ENCODE data around the gene RAVER1. TPM values are rescaled to one million over a fixed set of nuclear protein-coding genes. Genes with fewer than 3 reads are reported as not detected.

Gene RAVER1
- total RNA-seq, 1 experiment from 2014 or later = 62.4 TPM

GRCh38 chr19:10269333-10270179, 63.8 kb downstream of the RAVER1 start:
- H2AFZ ChIP-seq (ENCODE audit: low read length) = peak overlapping the region; percentile 93
- H3K4me1 ChIP-seq (ENCODE audit: insufficient read depth, low read length) = peaks cover 23% of the 10 kb centered on the region
- intact Hi-C loops (cut with micrococcal nuclease) = loop anchor here (1.0 kb wide), 2 partner anchors 66 to 120 kb away; no protein-coding TSS in a partner anchor
- no peaks in the 10 kb centered on the region for H3K9me3 ChIP-seq (ENCODE audit: low read length)
- no peak overlapping the region for H3K27ac ChIP-seq (ENCODE audit: low read length)
- peak; percentile 70 for ATAC-seq
- peak overlapping the region; percentile 92 for H3K4me2 ChIP-seq (ENCODE audit: low read length)
- H3K27me3 ChIP-seq (ENCODE audit: low read length) = no peaks in the 10 kb centered on the region
- no peaks in the 10 kb centered on the region for H3K9me2 ChIP-seq (replicated peaks; ENCODE audit: low read length)
- H3K79me2 ChIP-seq (ENCODE audit: low read length) = no peaks in the 10 kb centered on the region
- TF ChIP-seq, protein P1, sequence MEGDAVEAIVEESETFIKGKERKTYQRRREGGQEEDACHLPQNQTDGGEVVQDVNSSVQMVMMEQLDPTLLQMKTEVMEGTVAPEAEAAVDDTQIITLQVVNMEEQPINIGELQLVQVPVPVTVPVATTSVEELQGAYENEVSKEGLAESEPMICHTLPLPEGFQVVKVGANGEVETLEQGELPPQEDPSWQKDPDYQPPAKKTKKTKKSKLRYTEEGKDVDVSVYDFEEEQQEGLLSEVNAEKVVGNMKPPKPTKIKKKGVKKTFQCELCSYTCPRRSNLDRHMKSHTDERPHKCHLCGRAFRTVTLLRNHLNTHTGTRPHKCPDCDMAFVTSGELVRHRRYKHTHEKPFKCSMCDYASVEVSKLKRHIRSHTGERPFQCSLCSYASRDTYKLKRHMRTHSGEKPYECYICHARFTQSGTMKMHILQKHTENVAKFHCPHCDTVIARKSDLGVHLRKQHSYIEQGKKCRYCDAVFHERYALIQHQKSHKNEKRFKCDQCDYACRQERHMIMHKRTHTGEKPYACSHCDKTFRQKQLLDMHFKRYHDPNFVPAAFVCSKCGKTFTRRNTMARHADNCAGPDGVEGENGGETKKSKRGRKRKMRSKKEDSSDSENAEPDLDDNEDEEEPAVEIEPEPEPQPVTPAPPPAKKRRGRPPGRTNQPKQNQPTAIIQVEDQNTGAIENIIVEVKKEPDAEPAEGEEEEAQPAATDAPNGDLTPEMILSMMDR (conservative IDR thresholded peaks at IDR 0.05; ENCODE audit: low read depth, low read length) = peak; percentile 95
- TF ChIP-seq EZH2 (IDR thresholded peaks at IDR 0.05; ENCODE audit: low read length, unreplicated experiment) (no peak), EZH2phosphoT487 (IDR thresholded peaks at IDR 0.05; ENCODE audit: borderline replicate concordance, low read length) (no peak)
- DNase-seq = peak; percentile 88
- peak overlapping the region; percentile 64 for H3K4me3 ChIP-seq (ENCODE audit: low read length)
- POLR2A ChIA-PET (ENCODE audit: unreplicated experiment) = interaction anchor here (1.1 to 1.5 kb wide), 2 partner anchors 22 to 65 kb away, joined by 6 to 9 read pairs; no protein-coding TSS in a partner anchor
- H4K20me1 ChIP-seq (ENCODE audit: low read length) = no peaks in the 10 kb centered on the region
- no peaks in the 10 kb centered on the region for H3K36me3 ChIP-seq (ENCODE audit: low read depth, low read length)
- BruUV-seq (replicated peaks) = no TSS peak
- CTCF ChIA-PET = interaction anchor here (0.6 to 3.2 kb wide), 13 partner anchors 10 to 149 kb away, joined by 3 to 62 read pairs (median 5); partner anchors contain the start of genes ICAM5, RAVER1 and TYK2
- H3F3A ChIP-seq (ENCODE audit: low read length, unreplicated experiment) = no peaks in the 10 kb centered on the region
- no peak overlapping the region; the same call in 1 of the 2 replicates for H3K9ac ChIP-seq (ENCODE audit: low read length)

DNA sequence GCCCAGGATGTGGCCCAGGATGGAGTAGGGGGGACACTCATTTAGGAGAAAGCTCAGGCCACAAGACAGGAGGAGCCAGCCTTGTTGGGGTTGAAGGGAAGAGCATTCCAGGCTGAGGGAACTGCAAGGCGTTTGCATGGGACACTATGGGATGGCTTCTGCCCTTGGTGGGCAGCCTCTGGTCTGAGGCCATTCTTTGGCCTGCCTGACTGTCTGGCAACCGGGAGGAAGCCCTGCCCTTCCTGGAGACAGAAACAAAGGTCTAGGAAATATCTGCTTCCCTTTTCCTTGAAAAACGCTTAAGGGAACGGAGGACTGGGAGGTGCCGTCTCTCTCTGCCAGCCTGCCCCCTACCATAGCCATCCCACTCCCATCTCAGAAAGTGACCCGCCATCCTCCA, 65.3 kb downstream of the RAVER1 start:
- Histone ChIP-seq H3F3A (ENCODE audit: low read length, unreplicated experiment) (no peaks in the 10 kb centered on the region), H3K4me3 (ENCODE audit: low read length) (no peak overlapping the region), H3K79me2 (ENCODE audit: low read length) (no peaks in the 10 kb centered on the region), H2AFZ (ENCODE audit: low read length) (no peak overlapping the region), H3K27me3 (ENCODE audit: low read length) (no peaks in the 10 kb centered on the region), H3K9me3 (ENCODE audit: low read length) (no peaks in the 10 kb centered on the region), H3K9me2 (replicated peaks; ENCODE audit: low read length) (no peaks in the 10 kb centered on the region), H3K4me2 (ENCODE audit: low read length) (no peak overlapping the region), H3K27ac (ENCODE audit: low read length) (no peak overlapping the region), H3K9ac (ENCODE audit: low read length) (no peak overlapping the region), H3K36me3 (ENCODE audit: low read depth, low read length) (no peaks in the 10 kb centered on the region), H3K4me1 (ENCODE audit: insufficient read depth, low read length) (peaks cover 23% of the 10 kb centered on the region), H4K20me1 (ENCODE audit: low read length) (no peaks in the 10 kb centered on the region)
- no peak for ATAC-seq
- CTCF ChIA-PET = interaction anchor here (1.1 kb wide), 1 partner anchor 120 kb away, joined by 3 read pairs; no protein-coding TSS in a partner anchor
- intact Hi-C loops (cut with micrococcal nuclease) = no loop called here
- TF ChIP-seq, protein P1 (conservative IDR thresholded peaks at IDR 0.05; ENCODE audit: low read depth, low read length) = no peak
- TF ChIP-seq EZH2phosphoT487 (IDR thresholded peaks at IDR 0.05; ENCODE audit: borderline replicate concordance, low read length) = no peak
- no peak for TF ChIP-seq EZH2 (IDR thresholded peaks at IDR 0.05; ENCODE audit: low read length, unreplicated experiment)
- POLR2A ChIA-PET (ENCODE audit: unreplicated experiment) = no interaction called here
- BruUV-seq (replicated peaks) = no TSS peak
- no peak for DNase-seq

DNA sequence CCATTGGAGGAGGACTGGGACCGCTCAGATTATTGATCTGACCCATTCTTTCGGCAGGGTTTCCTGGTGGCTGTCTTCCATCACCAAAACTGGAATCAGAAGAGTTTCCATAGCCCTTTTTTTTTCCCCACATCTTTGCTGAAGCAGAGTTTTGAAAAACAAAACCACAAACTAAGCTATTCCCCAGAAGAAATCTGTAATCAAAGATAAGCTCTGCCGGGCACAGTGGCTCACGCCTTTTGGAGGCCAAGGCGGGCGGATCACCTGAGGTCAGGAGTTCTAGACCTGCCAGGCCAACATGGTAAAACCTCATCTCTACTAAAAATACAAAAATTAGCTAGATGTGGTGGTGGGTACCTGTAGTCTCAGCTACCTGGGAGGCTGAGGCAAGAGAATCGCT, 66.6 kb downstream of the RAVER1 start:
- ATAC-seq = no peak
- CTCF ChIA-PET = no interaction called here
- H3K4me3 ChIP-seq (ENCODE audit: low read length) = no peak overlapping the region
- H3K36me3 ChIP-seq (ENCODE audit: low read depth, low read length) = no peaks in the 10 kb centered on the region
- no peaks in the 10 kb centered on the region for H3F3A ChIP-seq (ENCODE audit: low read length, unreplicated experiment)
- DNase-seq = no peak
- H3K9me3 ChIP-seq (ENCODE audit: low read length) = no peaks in the 10 kb centered on the region
- no peaks in the 10 kb centered on the region for H4K20me1 ChIP-seq (ENCODE audit: low read length)
- BruUV-seq (replicated peaks) = no TSS peak
- H2AFZ ChIP-seq (ENCODE audit: low read length) = no peak overlapping the region
- TF ChIP-seq EZH2 (IDR thresholded peaks at IDR 0.05; ENCODE audit: low read length, unreplicated experiment) (no peak), EZH2phosphoT487 (IDR thresholded peaks at IDR 0.05; ENCODE audit: borderline replicate concordance, low read length) (no peak)
- TF ChIP-seq, protein P1 (conservative IDR thresholded peaks at IDR 0.05; ENCODE audit: low read depth, low read length) = no peak
- intact Hi-C loops (cut with micrococcal nuclease) = no loop called here
- H3K9ac ChIP-seq (ENCODE audit: low read length) = no peak overlapping the region
- no peaks in the 10 kb centered on the region for H3K9me2 ChIP-seq (replicated peaks; ENCODE audit: low read length)
- peaks cover 22% of the 10 kb centered on the region for H3K4me1 ChIP-seq (ENCODE audit: insufficient read depth, low read length)
- H3K27ac ChIP-seq (ENCODE audit: low read length) = no peak overlapping the region
- no peaks in the 10 kb centered on the region for H3K27me3 ChIP-seq (ENCODE audit: low read length)
- POLR2A ChIA-PET (ENCODE audit: unreplicated experiment) = interaction anchor here (0.7 kb wide), 1 partner anchor 548 kb away, joined by 3 read pairs; no protein-coding TSS in a partner anchor
- no peaks in the 10 kb centered on the region for H3K79me2 ChIP-seq (ENCODE audit: low read length)
- no peak overlapping the region for H3K4me2 ChIP-seq (ENCODE audit: low read length)
